Esophagus (tissue), 2 donors: Measurements from ENCODE around the gene ARHGAP23. TPM values are rescaled to one million over a fixed set of nuclear protein-coding genes. Genes with fewer than 3 reads are reported as not detected.

ENCODE experiments used
- H3K27ac ChIP-seq, 2 donors: one replicate each; pipeline ENCODE4 v1.5.1; 2013; ENCODE audit warnings: low read depth in 2 of 2, mild to moderate bottlenecking in 2 of 2, inconsistent platforms in 1 of 2, low read length in 1 of 2, moderate library complexity in 1 of 2
- H3K27me3 ChIP-seq, 2 donors: one replicate each; pipeline ENCODE4 v1.6.1; 2013; ENCODE audit warnings: low read length in 2 of 2, control low read depth in 1 of 2, mild to moderate bottlenecking in 1 of 2; ENCODE audit not compliant: insufficient read depth in 2 of 2, control insufficient read depth in 1 of 2
- H3K36me3 ChIP-seq, 2 donors: one replicate each; pipeline ENCODE4 v1.6.1; 2013; ENCODE audit warnings: low read length in 1 of 2; ENCODE audit not compliant: control insufficient read depth in 2 of 2, insufficient read depth in 2 of 2
- H3K4me1 ChIP-seq, 2 donors: one replicate each; pipeline ENCODE4 v1.6.1; 2013; ENCODE audit warnings: low read length in 1 of 2; ENCODE audit not compliant: control insufficient read depth in 2 of 2, insufficient read depth in 2 of 2
- H3K4me3 ChIP-seq, 2 donors: one replicate each; pipeline ENCODE4 v1.5.1; 2013; ENCODE audit warnings: low read length in 2 of 2, mild to moderate bottlenecking in 2 of 2, low read depth in 1 of 2, moderate library complexity in 1 of 2
- H3K9me3 ChIP-seq, 2 donors: one replicate each; pipeline ENCODE4 v1.6.1; 2013; ENCODE audit warnings: mild to moderate bottlenecking in 2 of 2, low read depth in 1 of 2, low read length in 1 of 2, moderate library complexity in 1 of 2; ENCODE audit not compliant: control insufficient read depth in 2 of 2, insufficient read depth in 1 of 2
- WGBS, 2 donors: extraction: QIAGEN DNeasy Blood & Tissue Kit; methylation state at CpG; one replicate each; pipeline ENCODE4 v1.1.7; 2013; 5-methylcytosine and 5-hydroxymethylcytosine counted together
- polyA plus RNA-seq, 2 donors: library from polyadenylated mRNA; stranded (reverse); fragments of 200-250 nt; gene quantifications; one replicate each; pipeline ENCODE4 v1.2.3, GENCODE V29; 2013
- donor health status: healthy with polysubstance abuse.
- donor health status: Bipolar disorder and iron deficiency.

Gene ARHGAP23
- polyA plus RNA-seq, 2 donors = 36.0 to 45.2 TPM

- Histone ChIP-seq H3K36me3 (no peaks in the 10 kb centered on the region), H3K27ac (no peak overlapping the region), H3K4me1 (peaks cover 6 to 14% of the 10 kb centered on the region in 2 donors), H3K27me3 (peaks cover 0 to 7% of the 10 kb centered on the region in 2 donors), H3K9me3 (no peaks in the 10 kb centered on the region), H3K4me3 (no peak overlapping the region)
- 13 to 16% methylated on average over 10 of the region's 10 CpGs for WGBS, 2 donors
Measured at GRCh38 chr17:38419508-38419981, 8.7 kb upstream of the ARHGAP23 start.

GRCh38 chr17:38420518-38420917 is 7.7 kb upstream of the ARHGAP23 start:
- H3K36me3 ChIP-seq = no peaks in the 10 kb centered on the region
- no peaks in the 10 kb centered on the region for H3K9me3 ChIP-seq
- peaks cover 0 to 7% of the 10 kb centered on the region in 2 donors for H3K27me3 ChIP-seq
- no peak overlapping the region for H3K4me3 ChIP-seq
- H3K27ac ChIP-seq = peak overlapping the region; percentile 9 to 57
- peaks cover 6 to 12% of the 10 kb centered on the region in 2 donors for H3K4me1 ChIP-seq
- 77% methylated on average over 6 of the region's 6 CpGs for WGBS, 2 donors

GRCh38 chr17:38421171-38421841 is 7.0 kb upstream of the ARHGAP23 start:
- WGBS, 2 donors = 38 to 40% methylated on average over 14 of the region's 14 CpGs
- H3K36me3 ChIP-seq = no peaks in the 10 kb centered on the region
- peak overlapping the region; percentile 45 to 57 for H3K27ac ChIP-seq
- H3K4me1 ChIP-seq = peaks cover 6 to 12% of the 10 kb centered on the region in 2 donors
- no peak overlapping the region for H3K4me3 ChIP-seq
- no peaks in the 10 kb centered on the region for H3K9me3 ChIP-seq
- peaks cover 0 to 7% of the 10 kb centered on the region in 2 donors for H3K27me3 ChIP-seq

GRCh38 chr17:38421871-38422827 is 6.1 kb upstream of the ARHGAP23 start:
- Histone ChIP-seq H3K36me3 (no peaks in the 10 kb centered on the region), H3K4me3 (no peak overlapping the region), H3K27me3 (peaks cover 0 to 7% of the 10 kb centered on the region in 2 donors), H3K9me3 (no peaks in the 10 kb centered on the region), H3K27ac (peak overlapping the region in 1 of 2 donors; percentile 37), H3K4me1 (peaks cover 6 to 13% of the 10 kb centered on the region in 2 donors)
- 50 to 51% methylated on average over 17 of the region's 17 CpGs for WGBS, 2 donors

GRCh38 chr17:38424297-38424972 is 3.8 kb upstream of the ARHGAP23 start:
- H3K4me1 ChIP-seq = peaks cover 8 to 18% of the 10 kb centered on the region in 2 donors
- H3K9me3 ChIP-seq = no peaks in the 10 kb centered on the region
- H3K27me3 ChIP-seq = no peaks in the 10 kb centered on the region
- H3K36me3 ChIP-seq = no peaks in the 10 kb centered on the region
- 56% methylated on average over 6 of the region's 6 CpGs for WGBS, 2 donors
- no peak overlapping the region for H3K4me3 ChIP-seq
- peak overlapping the region; percentile 7 to 56 for H3K27ac ChIP-seq

GRCh38 chr17:38425031-38425430 is 3.2 kb upstream of the ARHGAP23 start:
- Histone ChIP-seq H3K4me3 (no peak overlapping the region), H3K27ac (peak overlapping the region; percentile 7 to 61), H3K27me3 (no peaks in the 10 kb centered on the region), H3K9me3 (no peaks in the 10 kb centered on the region), H3K36me3 (no peaks in the 10 kb centered on the region), H3K4me1 (peaks cover 8 to 18% of the 10 kb centered on the region in 2 donors)
- WGBS, 2 donors = 69 to 81% methylated on average over 13 of the region's 13 CpGs

GRCh38 chr17:38425744-38426143 is 2.5 kb upstream of the ARHGAP23 start:
- no peaks in the 10 kb centered on the region for H3K36me3 ChIP-seq
- peak overlapping the region; percentile 35 to 61 for H3K27ac ChIP-seq
- H3K4me1 ChIP-seq = peaks cover 8 to 20% of the 10 kb centered on the region in 2 donors
- H3K9me3 ChIP-seq = no peaks in the 10 kb centered on the region
- H3K4me3 ChIP-seq = no peak overlapping the region
- H3K27me3 ChIP-seq = no peaks in the 10 kb centered on the region
- 68 to 76% methylated on average over 9 of the region's 9 CpGs for WGBS, 2 donors

- no peak overlapping the region for H3K4me3 ChIP-seq
- H3K36me3 ChIP-seq = no peaks in the 10 kb centered on the region
- H3K27me3 ChIP-seq = no peaks in the 10 kb centered on the region
- H3K4me1 ChIP-seq = peaks cover 5 to 16% of the 10 kb centered on the region in 2 donors
- H3K9me3 ChIP-seq = no peaks in the 10 kb centered on the region
- H3K27ac ChIP-seq = no peak overlapping the region
Measured at GRCh38 chr17:38426441-38426840, 1.8 kb upstream of the ARHGAP23 start.
